OCI-LY3 (cell line): ENCODE data around the gene MRTFA.

Experiments
- H2AFZ ChIP-seq: fragments of 200-600, 300-600 bp; shearing (Covaris generic); 2 replicates; pipeline ENCODE4 v1.6.0; 2014; ENCODE audit warnings: antibody characterized with exemption, low read depth, low read length
- H3K27ac ChIP-seq: fragments of 200-600, 300-600 bp; sonication (generic); 2 replicates; pipeline ENCODE4 v1.5.1; 2014; ENCODE audit warnings: mild to moderate bottlenecking, low read length, moderate library complexity, mixed read lengths
- H3K27me3 ChIP-seq: fragments of 200-600, 300-600 bp; sonication (generic); 2 replicates; pipeline ENCODE4 v1.6.1; 2014; ENCODE audit warnings: low read depth, low read length, mixed read lengths
- H3K36me3 ChIP-seq: fragments of 200-600, 300-600 bp; sonication (generic); replicated peaks from 2 replicates; pipeline ENCODE3; 2014; ENCODE audit warnings: low read depth, low read length, mixed read lengths
- H3K4me1 ChIP-seq: fragments of 300-600, 200-600 bp; sonication (generic); 2 replicates; pipeline ENCODE4 v1.6.1; 2014; ENCODE audit warnings: low read length, mixed read lengths
- H3K4me2 ChIP-seq: fragments of 200-600, 300-600 bp; sonication (generic); 2 replicates; pipeline ENCODE4 v1.6.1; 2014; ENCODE audit warnings: low read length, mixed read lengths
- H3K4me3 ChIP-seq: fragments of 300-600, 200-600 bp; sonication (generic); 2 replicates; pipeline ENCODE4 v1.5.1; 2014; ENCODE audit warnings: antibody characterized with exemption, mild to moderate bottlenecking, low read length, moderate library complexity
- H3K79me2 ChIP-seq: fragments of 300-600, 200-600 bp; shearing (Covaris generic); 2 replicates; pipeline ENCODE4 v1.6.1; 2014; ENCODE audit warnings: mild to moderate bottlenecking, low read length, mixed read lengths
- H3K9ac ChIP-seq: fragments of 300-600, 200-600 bp; shearing (Covaris generic); 2 replicates; pipeline ENCODE4 v1.6.0; 2014; ENCODE audit warnings: mild to moderate bottlenecking, low read length, moderate library complexity
- H3K9me3 ChIP-seq: fragments of 200-600, 300-600 bp; shearing (Covaris generic); 2 replicates; pipeline ENCODE4 v1.6.1; 2014; ENCODE audit warnings: low read length, mixed read lengths; ENCODE audit not compliant: insufficient read depth
- H4K20me1 ChIP-seq: fragments of 200-600, 300-600 bp; sonication (generic); 2 replicates; pipeline ENCODE4 v1.6.1; 2016; ENCODE audit warnings: low read length, mixed read lengths; ENCODE audit not compliant: insufficient read depth
- CTCF ChIP-seq: fragments of 200-600, 300-600 bp; sonication (generic); IDR thresholded peaks from 2 replicates; pipeline ENCODE4 v1.5.1; 2014; ENCODE audit warnings: antibody characterized with exemption, low read length, low read depth
- EZH2phosphoT487 ChIP-seq: fragments of 200-600 bp; shearing (Covaris generic); IDR thresholded peaks from 2 replicates; pipeline ENCODE4 v1.6.1; 2018; ENCODE audit warnings: antibody characterized with exemption, mixed run types, low read depth

The MRTFA gene

GRCh38 chr22:40616578-40616977, 19.9 kb downstream of the MRTFA start:
- Histone ChIP-seq H3K4me2 (no peak overlapping the region), H3K9ac (no peak overlapping the region), H3K4me3 (no peak overlapping the region), H3K27ac (no peak overlapping the region), H3K79me2 (peaks cover 73% of the 10 kb centered on the region), H3K27me3 (no peaks in the 10 kb centered on the region), H3K36me3 (peaks cover 3% of the 10 kb centered on the region), H3K4me1 (peaks cover 16% of the 10 kb centered on the region), H2AFZ (no peak overlapping the region), H4K20me1 (peaks cover 21% of the 10 kb centered on the region), H3K9me3 (no peaks in the 10 kb centered on the region)
- TF ChIP-seq EZH2phosphoT487 (no peak), CTCF (no peak)

GRCh38 chr22:40613067-40613466, 23.5 kb downstream of the MRTFA start:
- Histone ChIP-seq H3K4me2 (no peak overlapping the region), H3K9me3 (no peaks in the 10 kb centered on the region), H2AFZ (no peak overlapping the region), H3K4me1 (peaks cover 13% of the 10 kb centered on the region), H3K27ac (no peak overlapping the region), H4K20me1 (peaks cover 22% of the 10 kb centered on the region), H3K36me3 (peaks cover 3% of the 10 kb centered on the region), H3K4me3 (no peak overlapping the region), H3K79me2 (peaks cover 78% of the 10 kb centered on the region), H3K9ac (no peak overlapping the region), H3K27me3 (no peaks in the 10 kb centered on the region)
- TF ChIP-seq EZH2phosphoT487 (no peak), CTCF (no peak)

GRCh38 chr22:40612291-40612751, 24.2 kb downstream of the MRTFA start:
- peaks cover 81% of the 10 kb centered on the region for H3K79me2 ChIP-seq
- H3K4me3 ChIP-seq: no peak overlapping the region
- H3K36me3 ChIP-seq: no peaks in the 10 kb centered on the region
- H3K4me2 ChIP-seq: no peak overlapping the region
- TF ChIP-seq CTCF (no peak), EZH2phosphoT487 (no peak)
- H3K27ac ChIP-seq: no peak overlapping the region
- H3K27me3 ChIP-seq: no peaks in the 10 kb centered on the region
- H3K4me1 ChIP-seq: peaks cover 13% of the 10 kb centered on the region
- H2AFZ ChIP-seq: no peak overlapping the region
- peaks cover 28% of the 10 kb centered on the region for H4K20me1 ChIP-seq
- H3K9me3 ChIP-seq: no peaks in the 10 kb centered on the region
- H3K9ac ChIP-seq: no peak overlapping the region

GRCh38 chr22:40611606-40612005, 24.9 kb downstream of the MRTFA start:
- Histone ChIP-seq H3K4me1 (peaks cover 13% of the 10 kb centered on the region), H3K9me3 (no peaks in the 10 kb centered on the region), H3K36me3 (no peaks in the 10 kb centered on the region), H3K9ac (no peak overlapping the region), H2AFZ (no peak overlapping the region), H3K27ac (no peak overlapping the region), H3K4me3 (no peak overlapping the region), H4K20me1 (peaks cover 31% of the 10 kb centered on the region), H3K79me2 (peaks cover 84% of the 10 kb centered on the region), H3K27me3 (no peaks in the 10 kb centered on the region), H3K4me2 (no peak overlapping the region)
- TF ChIP-seq CTCF: no peak
- no peak for TF ChIP-seq EZH2phosphoT487
